Activated naive CD8-positive, alpha-beta T cell treated with anti-CD3 and anti-CD28 coated beads for 36 hours (primary cell): ENCODE results near the gene GPRC5B. TPM values are rescaled to one million over a fixed set of nuclear protein-coding genes. Genes with fewer than 3 reads are reported as not detected.

Experiments
- DNase-seq: peaks from one replicate; pipeline ENCODE4 v3.0.0; 2021
- H3K27ac Mint-ChIP-seq: one replicate; pipeline ENCODE4 v1.8.0; 2022; ENCODE audit warnings: mild to moderate bottlenecking, moderate library complexity, mixed read lengths
- H3K27me3 Mint-ChIP-seq: one replicate; pipeline ENCODE4 v1.8.0; 2022; ENCODE audit warnings: mild to moderate bottlenecking, mixed read lengths
- H3K36me3 Mint-ChIP-seq: one replicate; pipeline ENCODE4 v1.8.0; 2021; ENCODE audit warnings: mild to moderate bottlenecking, mixed read lengths
- H3K4me1 Mint-ChIP-seq: one replicate; pipeline ENCODE4 v1.8.0; 2021; ENCODE audit warnings: mixed read lengths
- H3K4me3 Mint-ChIP-seq: one replicate; pipeline ENCODE4 v1.8.0; 2022; ENCODE audit warnings: mild to moderate bottlenecking, moderate library complexity, mixed read lengths
- H3K9me3 Mint-ChIP-seq: one replicate; pipeline ENCODE4 v1.8.0; 2022; ENCODE audit warnings: mixed read lengths
- total RNA-seq, 2 experiments: library from RNA; stranded (reverse); gene quantifications; one replicate each; pipeline ENCODE4 v1.2.3, GENCODE V29; 2021

The GPRC5B gene
- total RNA-seq, 2 experiments from 2014 or later = 0.14 to 0.30 TPM

DNA sequence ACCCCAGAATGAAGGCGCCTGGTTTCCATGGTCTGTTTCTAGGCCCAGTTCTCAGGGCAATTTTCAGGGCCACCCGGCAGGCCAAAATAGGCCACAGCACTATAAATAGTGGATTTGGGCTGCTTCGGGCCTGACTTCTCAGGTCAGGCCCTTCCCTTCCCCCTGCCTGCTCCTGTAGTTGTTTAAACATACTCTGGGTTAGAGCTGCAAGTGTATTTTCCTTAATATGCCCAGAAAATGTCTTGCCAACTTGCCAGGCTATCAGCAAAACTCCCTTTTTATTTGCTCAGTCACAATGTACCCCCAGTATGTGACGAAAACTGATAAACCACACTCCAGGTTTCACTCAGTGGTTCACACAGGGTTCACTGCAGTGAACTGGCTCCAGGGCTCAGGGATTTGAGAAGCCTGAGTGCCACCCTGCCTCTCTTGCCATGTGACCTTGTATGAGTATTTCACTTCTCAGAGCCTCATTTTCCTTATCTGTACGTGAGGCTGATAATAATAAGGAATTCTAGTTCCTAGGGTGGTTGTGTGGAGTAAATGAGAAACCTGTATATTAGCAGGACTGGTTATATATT lies 76.5 kb downstream of the GPRC5B start:
- Mint-ChIP-seq H3K9me3 (peaks cover 11% of the 10 kb centered on the region), H3K27me3 (no peaks in the 10 kb centered on the region), H3K36me3 (peaks cover 6% of the 10 kb centered on the region), H3K27ac (no peak overlapping the region), H3K4me3 (no peak overlapping the region), H3K4me1 (peaks cover 13% of the 10 kb centered on the region)
- no peak for DNase-seq

Other genes starting within 250 kb of the GPRC5B start
- gene KNOP1, start 166.6 kb downstream of the GPRC5B start, total RNA-seq = 10 to 100 TPM; 32.0 to 34.4 TPM
- 1 to 10 TPM; 3.3 to 4.0 TPM for gene IQCK, start 166.6 kb downstream of the GPRC5B start, total RNA-seq
- gene GPR139, start 189.0 kb upstream of the GPRC5B start, total RNA-seq = not detected